Ovary (tissue), 3 donors: Measurements from ENCODE around the gene DOCK1.

ENCODE experiments used
- EP300 ChIP-seq: sonication (generic); formaldehyde crosslinking; IDR thresholded peaks from one replicate; pipeline ENCODE4 v1.6.1; 2017; ENCODE audit warnings: antibody characterized with exemption
- POLR2A ChIP-seq: fragments of 450-650 bp; IDR thresholded peaks from one replicate; pipeline ENCODE4 v1.6.1; 2017; ENCODE audit warnings: antibody characterized with exemption, mild to moderate bottlenecking, moderate library complexity
- TF ChIP-seq, protein P1 (sequence below), 3 donors: fragments of 450-650 bp in 2 of 3; fragments of 200-600 bp in 1 of 3; IDR thresholded peaks; one replicate each; pipeline versions ENCODE4 v1.5.1 to v1.8.0; 2016 to 2022; ENCODE audit warnings: antibody characterized with exemption in 3 of 3, mild to moderate bottlenecking in 1 of 3
- donor health status: DM: no; HTN: no; CAD: no.

DNA sequence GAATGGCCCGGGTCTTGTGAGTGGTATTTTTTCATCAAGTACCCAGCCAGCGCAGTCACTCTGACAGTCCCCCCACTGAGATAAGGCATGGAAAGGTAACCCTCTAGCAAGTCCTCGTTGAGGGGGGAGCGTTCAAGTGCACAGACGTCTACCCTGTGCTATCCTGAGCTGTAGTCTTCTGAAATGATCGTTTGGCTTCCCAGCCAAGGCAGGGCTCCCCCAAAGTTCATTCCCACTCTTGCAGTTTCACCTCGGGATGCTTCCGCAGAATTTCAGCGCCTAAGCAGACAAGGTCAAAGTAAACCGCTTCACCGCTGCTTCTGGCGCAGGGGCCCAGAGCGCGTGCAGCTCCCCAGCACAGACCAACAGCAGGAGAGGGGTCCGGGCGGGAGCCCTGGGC is 289.4 kb downstream of the DOCK1 start:
- TF ChIP-seq, protein P1, sequence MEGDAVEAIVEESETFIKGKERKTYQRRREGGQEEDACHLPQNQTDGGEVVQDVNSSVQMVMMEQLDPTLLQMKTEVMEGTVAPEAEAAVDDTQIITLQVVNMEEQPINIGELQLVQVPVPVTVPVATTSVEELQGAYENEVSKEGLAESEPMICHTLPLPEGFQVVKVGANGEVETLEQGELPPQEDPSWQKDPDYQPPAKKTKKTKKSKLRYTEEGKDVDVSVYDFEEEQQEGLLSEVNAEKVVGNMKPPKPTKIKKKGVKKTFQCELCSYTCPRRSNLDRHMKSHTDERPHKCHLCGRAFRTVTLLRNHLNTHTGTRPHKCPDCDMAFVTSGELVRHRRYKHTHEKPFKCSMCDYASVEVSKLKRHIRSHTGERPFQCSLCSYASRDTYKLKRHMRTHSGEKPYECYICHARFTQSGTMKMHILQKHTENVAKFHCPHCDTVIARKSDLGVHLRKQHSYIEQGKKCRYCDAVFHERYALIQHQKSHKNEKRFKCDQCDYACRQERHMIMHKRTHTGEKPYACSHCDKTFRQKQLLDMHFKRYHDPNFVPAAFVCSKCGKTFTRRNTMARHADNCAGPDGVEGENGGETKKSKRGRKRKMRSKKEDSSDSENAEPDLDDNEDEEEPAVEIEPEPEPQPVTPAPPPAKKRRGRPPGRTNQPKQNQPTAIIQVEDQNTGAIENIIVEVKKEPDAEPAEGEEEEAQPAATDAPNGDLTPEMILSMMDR (IDR thresholded peaks at IDR 0.05): no peak
- TF ChIP-seq EP300 (no peak), POLR2A (no peak)
